ENCODE measurements around the gene DPM1. TPM values are rescaled to one million over a fixed set of nuclear protein-coding genes. Genes with fewer than 3 reads are reported as not detected.

The DPM1 gene
- total and polyA plus RNA-seq, 2 donors (not counting 3 experiments of a cell fraction or from before 2014, with no cell fraction given): 33.9 to 41.9 TPM

DNA sequence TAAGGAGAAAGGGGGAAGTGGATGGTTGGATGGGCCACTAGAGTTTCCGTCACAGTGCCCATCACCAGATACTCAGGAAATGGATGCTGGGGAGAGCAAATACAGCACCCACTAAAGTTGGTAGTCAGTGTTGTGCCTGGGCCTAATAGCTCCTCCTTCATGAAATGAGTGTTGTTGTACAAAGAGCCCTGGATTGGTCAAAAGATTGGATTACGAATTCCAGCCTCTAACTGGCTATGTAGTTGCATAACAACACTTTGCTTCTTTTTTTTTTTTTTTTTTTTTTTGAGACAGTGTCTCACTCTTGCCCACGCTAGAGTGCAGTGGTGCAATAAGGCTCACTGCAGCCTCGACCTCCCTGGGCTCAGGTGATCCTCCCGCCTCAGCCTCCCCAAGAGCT, 37.2 kb upstream of the DPM1 start:
- ChIA-PET POLR2A (no interaction called here), CTCF (interaction anchor here (1.0 to 2.6 kb wide), 5 partner anchors 8 to 312 kb away, joined by 3 to 11 read pairs (median 4); no protein-coding TSS in a partner anchor)
- no peak overlapping the region for H3K27ac ChIP-seq (ENCODE audit: insufficient read depth, low read depth, low read length)
- H3K9me1 ChIP-seq (replicated peaks; ENCODE audit: control insufficient read depth, extremely low read depth, insufficient read depth, low read length): no peaks in the 10 kb centered on the region
- DNase-seq (ENCODE audit: low read depth, low spot score) (no peak), FAIRE-seq (no peak)
- no peaks in the 10 kb centered on the region for H3K9me3 ChIP-seq (replicated peaks; ENCODE audit: control insufficient read depth, insufficient read depth, low read length)
- no peaks in the 10 kb centered on the region for H3K4me1 ChIP-seq (ENCODE audit: control insufficient read depth, extremely low read depth, insufficient read depth, low read length)
- H3K79me2 ChIP-seq (ENCODE audit: control insufficient read depth, insufficient read depth, low read length): no peaks in the 10 kb centered on the region
- peaks cover 4 to 6% of the 10 kb centered on the region in 2 experiments for H3K27me3 ChIP-seq (ENCODE audit: control insufficient read depth in 2 of 2, insufficient read depth in 2 of 2, low read length in 2 of 2)
- dilution Hi-C loops (cut with MboI; ENCODE audit: extremely low pct_ligation_motif_present, low sequenced_read_pairs) (no loop called here), intact Hi-C loops (cut with micrococcal nuclease) (no loop called here)
- H3K4me3 ChIP-seq (replicated peaks in 1 of 3; ENCODE audit: insufficient read depth in 1 of 3, low read depth in 1 of 3, low read length in 3 of 3): no peak overlapping the region
- H3K9ac ChIP-seq (replicated peaks; ENCODE audit: extremely low read depth, insufficient read depth, low read length): no peak overlapping the region
- H4K20me1 ChIP-seq (replicated peaks; ENCODE audit: control insufficient read depth, extremely low read depth, insufficient read depth, low read length): no peaks in the 10 kb centered on the region
- TF ChIP-seq FOS (IDR thresholded peaks at IDR 0.05; ENCODE audit: borderline replicate concordance, insufficient read depth, low read length) (no peak), GATA2 (IDR thresholded peaks at IDR 0.05; ENCODE audit: insufficient read depth, insufficient read length, low read depth, low read length) (no peak), MYC (IDR thresholded peaks at IDR 0.05; ENCODE audit: low read depth, low read length) (no peak), POLR2A (IDR thresholded peaks at IDR 0.05; ENCODE audit: low read depth, low read length) (no peak), JUN (IDR thresholded peaks at IDR 0.05; ENCODE audit: borderline replicate concordance, insufficient read depth, insufficient read length, low read depth) (no peak), EZH2 (IDR thresholded peaks at IDR 0.05; ENCODE audit: borderline replicate concordance, low read depth, low read length, severe bottlenecking) (no peak), POLR2AphosphoS5 (IDR thresholded peaks at IDR 0.05; ENCODE audit: insufficient read depth, low read depth, low read length) (no peak)
- TF ChIP-seq, protein P1, sequence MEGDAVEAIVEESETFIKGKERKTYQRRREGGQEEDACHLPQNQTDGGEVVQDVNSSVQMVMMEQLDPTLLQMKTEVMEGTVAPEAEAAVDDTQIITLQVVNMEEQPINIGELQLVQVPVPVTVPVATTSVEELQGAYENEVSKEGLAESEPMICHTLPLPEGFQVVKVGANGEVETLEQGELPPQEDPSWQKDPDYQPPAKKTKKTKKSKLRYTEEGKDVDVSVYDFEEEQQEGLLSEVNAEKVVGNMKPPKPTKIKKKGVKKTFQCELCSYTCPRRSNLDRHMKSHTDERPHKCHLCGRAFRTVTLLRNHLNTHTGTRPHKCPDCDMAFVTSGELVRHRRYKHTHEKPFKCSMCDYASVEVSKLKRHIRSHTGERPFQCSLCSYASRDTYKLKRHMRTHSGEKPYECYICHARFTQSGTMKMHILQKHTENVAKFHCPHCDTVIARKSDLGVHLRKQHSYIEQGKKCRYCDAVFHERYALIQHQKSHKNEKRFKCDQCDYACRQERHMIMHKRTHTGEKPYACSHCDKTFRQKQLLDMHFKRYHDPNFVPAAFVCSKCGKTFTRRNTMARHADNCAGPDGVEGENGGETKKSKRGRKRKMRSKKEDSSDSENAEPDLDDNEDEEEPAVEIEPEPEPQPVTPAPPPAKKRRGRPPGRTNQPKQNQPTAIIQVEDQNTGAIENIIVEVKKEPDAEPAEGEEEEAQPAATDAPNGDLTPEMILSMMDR (IDR thresholded peaks at IDR 0.05; ENCODE audit: extremely low read depth in 1 of 2, insufficient read depth in 1 of 2, low read depth in 1 of 2, low read length in 2 of 2): no peak
- TF ChIP-seq, protein P2, sequence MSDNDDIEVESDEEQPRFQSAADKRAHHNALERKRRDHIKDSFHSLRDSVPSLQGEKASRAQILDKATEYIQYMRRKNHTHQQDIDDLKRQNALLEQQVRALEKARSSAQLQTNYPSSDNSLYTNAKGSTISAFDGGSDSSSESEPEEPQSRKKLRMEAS (IDR thresholded peaks at IDR 0.05; ENCODE audit: insufficient read depth, insufficient read length): no peak
- H2AFZ ChIP-seq (ENCODE audit: low read depth, low read length): no peak overlapping the region
- H3K4me2 ChIP-seq (ENCODE audit: insufficient read depth, low read length): no peak overlapping the region
- no peaks in the 10 kb centered on the region for H3K36me3 ChIP-seq (ENCODE audit: control insufficient read depth in 2 of 2, extremely low read depth in 1 of 2, insufficient read depth in 2 of 2, low read length in 2 of 2)
- no TSS peak for BruUV-seq (replicated peaks)
